GM12864 (cell line): ENCODE results near the gene MOCS2.

Experiments
- DNase-seq: peaks from one replicate; pipeline ENCODE4 v3.0.0-alpha.2; 2011; ENCODE audit warnings: low read depth
- H3K4me3 ChIP-seq: 2 replicates; pipeline ENCODE4 v1.5.1; 2011; ENCODE audit warnings: mild to moderate bottlenecking, low read depth, low read length, control low read depth
- CTCF ChIP-seq: IDR thresholded peaks from 2 replicates; pipeline ENCODE4 v1.5.1; 2011; ENCODE audit warnings: low read depth, mild to moderate bottlenecking, moderate library complexity, low read length, control low read depth, inconsistent platforms; ENCODE audit errors: missing control alignments

MOCS2 gene

GRCh38 chr5:53071298-53071697, 38.3 kb downstream of the MOCS2 start:
- no peak overlapping the region for H3K4me3 ChIP-seq
- no peak for TF ChIP-seq CTCF
- DNase-seq = no peak

- no peak for DNase-seq
- no peak for TF ChIP-seq CTCF
- no peak overlapping the region for H3K4me3 ChIP-seq
These were observed 39.9 kb downstream of the MOCS2 start for GRCh38 chr5:53069626-53070025.

GRCh38 chr5:53068291-53068836, 41.2 kb downstream of the MOCS2 start:
- no peak for TF ChIP-seq CTCF
- no peak for DNase-seq
- H3K4me3 ChIP-seq = no peak overlapping the region

- H3K4me3 ChIP-seq = no peak overlapping the region
- no peak for DNase-seq
- TF ChIP-seq CTCF = no peak
These were observed 41.9 kb downstream of the MOCS2 start for GRCh38 chr5:53067641-53068040.

GRCh38 chr5:53066088-53066487, 43.5 kb downstream of the MOCS2 start:
- DNase-seq = no peak
- TF ChIP-seq CTCF = no peak
- H3K4me3 ChIP-seq = no peak overlapping the region

GRCh38 chr5:53063791-53064190, 45.8 kb downstream of the MOCS2 start:
- no peak overlapping the region for H3K4me3 ChIP-seq
- no peak for TF ChIP-seq CTCF
- no peak for DNase-seq

- no peak overlapping the region for H3K4me3 ChIP-seq
- no peak for TF ChIP-seq CTCF
- no peak for DNase-seq
These were observed 46.4 kb downstream of the MOCS2 start for GRCh38 chr5:53063176-53063575.
